LNCAP (cell line): Measurements from ENCODE around the gene PSMA3.

Experiments used
- TF ChIP-seq, protein P1 (sequence below): fragments of 450-650 bp; IDR thresholded peaks from 2 replicates; pipeline ENCODE4 v1.5.1; 2017; ENCODE audit warnings: mild to moderate bottlenecking

Gene PSMA3

DNA sequence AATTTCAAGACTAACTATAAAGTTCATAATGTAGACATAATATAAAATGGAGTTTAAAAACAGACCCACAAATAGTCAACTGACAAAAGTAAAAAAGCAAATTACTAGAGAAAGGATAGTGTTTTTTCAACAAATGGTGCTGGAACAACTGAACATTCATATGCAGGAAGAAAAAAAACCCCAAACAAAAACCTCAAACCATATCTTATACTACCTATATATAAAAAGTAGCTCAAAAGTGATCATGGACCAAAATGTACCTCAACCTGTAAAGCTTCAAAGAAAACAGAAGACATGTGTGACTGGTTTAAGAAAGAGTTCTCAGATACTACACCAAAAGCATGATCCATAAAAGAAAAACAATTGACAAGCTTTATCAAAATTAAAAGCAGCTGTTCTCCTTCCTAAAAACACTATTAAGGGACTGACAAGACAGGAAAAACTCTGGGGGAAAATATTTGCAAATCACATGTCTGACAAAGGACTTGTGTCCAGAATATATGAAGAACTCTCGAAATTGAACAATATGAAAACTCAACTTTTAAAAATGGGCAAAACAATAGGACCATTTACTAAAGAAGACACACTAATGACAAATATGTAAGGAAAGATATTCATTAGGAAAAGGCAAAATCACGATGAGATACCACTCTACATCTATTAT lies 31.0 kb downstream of the PSMA3 start:
- TF ChIP-seq, protein P1, sequence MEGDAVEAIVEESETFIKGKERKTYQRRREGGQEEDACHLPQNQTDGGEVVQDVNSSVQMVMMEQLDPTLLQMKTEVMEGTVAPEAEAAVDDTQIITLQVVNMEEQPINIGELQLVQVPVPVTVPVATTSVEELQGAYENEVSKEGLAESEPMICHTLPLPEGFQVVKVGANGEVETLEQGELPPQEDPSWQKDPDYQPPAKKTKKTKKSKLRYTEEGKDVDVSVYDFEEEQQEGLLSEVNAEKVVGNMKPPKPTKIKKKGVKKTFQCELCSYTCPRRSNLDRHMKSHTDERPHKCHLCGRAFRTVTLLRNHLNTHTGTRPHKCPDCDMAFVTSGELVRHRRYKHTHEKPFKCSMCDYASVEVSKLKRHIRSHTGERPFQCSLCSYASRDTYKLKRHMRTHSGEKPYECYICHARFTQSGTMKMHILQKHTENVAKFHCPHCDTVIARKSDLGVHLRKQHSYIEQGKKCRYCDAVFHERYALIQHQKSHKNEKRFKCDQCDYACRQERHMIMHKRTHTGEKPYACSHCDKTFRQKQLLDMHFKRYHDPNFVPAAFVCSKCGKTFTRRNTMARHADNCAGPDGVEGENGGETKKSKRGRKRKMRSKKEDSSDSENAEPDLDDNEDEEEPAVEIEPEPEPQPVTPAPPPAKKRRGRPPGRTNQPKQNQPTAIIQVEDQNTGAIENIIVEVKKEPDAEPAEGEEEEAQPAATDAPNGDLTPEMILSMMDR: no peak

- TF ChIP-seq, protein P1: no peak
Measured at GRCh38 chr14:58276208-58276607, 31.6 kb downstream of the PSMA3 start.

DNA sequence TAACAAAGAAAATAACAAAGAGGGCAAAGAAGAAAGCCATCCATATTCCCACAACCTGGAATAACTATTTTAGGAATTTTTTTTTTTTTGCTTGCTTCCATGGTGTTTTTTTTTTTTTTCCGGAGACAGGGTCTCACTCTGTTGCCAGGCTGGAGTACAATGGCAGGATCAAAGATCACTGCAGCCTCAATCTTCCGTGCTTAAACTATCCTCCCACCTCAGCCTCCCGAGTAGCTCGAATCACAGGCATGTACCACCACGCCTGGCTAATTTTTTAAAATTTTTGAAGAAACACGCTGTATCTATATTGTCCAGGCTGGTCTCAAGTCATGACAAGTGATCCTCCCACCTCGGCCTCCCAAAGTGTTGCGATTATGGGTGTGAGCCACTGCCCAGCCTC lies 33.5 kb downstream of the PSMA3 start:
- TF ChIP-seq, protein P1: no peak

- TF ChIP-seq, protein P1: no peak
Measured at GRCh38 chr14:58280954-58281787, 36.5 kb downstream of the PSMA3 start.

DNA sequence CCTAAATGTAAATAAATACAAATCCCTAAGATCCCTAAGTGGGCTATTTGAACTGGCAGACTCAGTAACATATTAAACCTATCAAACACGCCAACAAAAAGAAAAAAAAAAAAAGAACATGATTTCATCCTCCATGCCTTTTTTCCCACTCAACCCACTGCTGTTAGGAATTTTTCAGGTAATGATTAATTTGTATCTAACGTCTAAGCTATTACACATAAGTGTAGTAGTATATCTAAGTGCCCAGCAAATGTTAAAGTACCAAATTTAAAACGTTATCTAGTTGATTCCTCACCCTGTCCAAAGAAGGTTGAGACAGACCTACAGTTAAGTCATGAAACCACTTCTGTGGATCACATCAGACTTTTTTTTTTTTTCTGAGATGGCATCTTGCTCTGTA lies 37.3 kb downstream of the PSMA3 start:
- TF ChIP-seq, protein P1: no peak

DNA sequence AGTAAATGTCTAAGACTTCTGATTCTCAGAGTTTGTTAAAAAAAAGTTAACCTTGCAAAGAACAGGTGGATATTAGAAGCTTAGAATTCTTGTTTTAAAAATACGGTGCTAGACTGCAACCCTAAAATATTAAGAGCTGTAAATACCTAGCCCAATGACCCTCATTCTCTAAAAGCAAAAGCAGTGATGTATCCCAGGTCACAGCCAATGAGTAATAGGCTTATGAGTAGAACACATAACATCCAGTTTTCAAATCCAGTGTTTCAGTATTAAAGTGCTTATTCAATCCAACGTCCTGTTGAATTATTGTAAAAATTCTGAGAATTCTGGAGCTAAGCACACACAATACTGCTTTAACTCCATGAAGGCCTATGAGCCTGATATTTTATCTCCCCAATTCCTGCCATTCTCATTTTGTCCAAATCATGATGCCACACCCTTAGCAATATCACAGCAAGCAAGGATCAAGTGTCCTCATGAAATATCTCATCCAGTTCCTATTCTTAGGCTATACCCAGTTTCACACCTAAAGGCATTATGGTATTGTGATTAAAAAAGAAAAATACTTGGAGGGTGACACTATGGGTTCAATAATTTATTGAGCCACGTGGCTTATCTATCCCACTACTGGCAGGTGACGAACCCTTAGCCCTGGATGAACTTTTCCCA lies 38.4 kb downstream of the PSMA3 start:
- TF ChIP-seq, protein P1: no peak

DNA sequence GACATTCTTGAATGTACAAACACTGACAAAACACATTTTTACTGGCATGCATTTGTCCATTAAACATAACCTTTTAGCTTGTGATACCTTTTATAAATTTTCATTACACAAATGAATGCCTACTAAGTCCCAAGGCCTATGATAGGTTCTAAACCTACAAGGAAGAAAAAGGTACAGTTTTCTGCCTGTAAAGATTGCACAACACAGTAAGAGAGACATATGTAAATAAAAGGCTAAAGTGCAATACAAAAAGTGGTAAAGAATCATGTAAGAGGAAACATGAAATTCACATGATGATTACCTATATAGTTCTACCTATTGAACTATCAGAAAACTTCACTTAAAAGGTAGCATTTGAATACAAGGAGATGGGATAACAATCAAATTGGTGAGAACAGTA lies 39.1 kb downstream of the PSMA3 start:
- TF ChIP-seq, protein P1: no peak
